GM19397 (cell line): ENCODE measurements around the gene KIAA1671.

Source experiments
- ATAC-seq: cut with Tn5 transposase; IDR thresholded peaks from one replicate; pipeline ENCODE4 v1.9.1; 2021; ENCODE audit warnings: mild to moderate bottlenecking, moderate library complexity; ENCODE audit not compliant: unreplicated experiment

The KIAA1671 gene

GRCh38 chr22:24977370-24978221 is 25.1 kb downstream of the KIAA1671 start:
- ATAC-seq, result no peak

- ATAC-seq, result no peak
These were observed 25.8 kb downstream of the KIAA1671 start for GRCh38 chr22:24978308-24978707.

- no peak for ATAC-seq
These were observed 28.6 kb downstream of the KIAA1671 start for GRCh38 chr22:24981066-24981465.

GRCh38 chr22:24981656-24982055 is 29.1 kb downstream of the KIAA1671 start:
- no peak for ATAC-seq

- no peak for ATAC-seq
These were observed 30.0 kb downstream of the KIAA1671 start for GRCh38 chr22:24982301-24983056.

GRCh38 chr22:24983151-24983550 is 30.6 kb downstream of the KIAA1671 start:
- no peak for ATAC-seq

GRCh38 chr22:24984122-24984521 is 31.6 kb downstream of the KIAA1671 start:
- no peak for ATAC-seq

GRCh38 chr22:24985826-24986214 is 33.3 kb downstream of the KIAA1671 start:
- ATAC-seq, result no peak

GRCh38 chr22:24986816-24987215 is 34.3 kb downstream of the KIAA1671 start:
- no peak for ATAC-seq

GRCh38 chr22:24989135-24989534 is 36.6 kb downstream of the KIAA1671 start:
- no peak for ATAC-seq

GRCh38 chr22:24989541-24989951 is 37.0 kb downstream of the KIAA1671 start:
- ATAC-seq, result no peak

GRCh38 chr22:24990344-24990905 is 37.9 kb downstream of the KIAA1671 start:
- no peak for ATAC-seq

GRCh38 chr22:24992946-24993345 is 40.4 kb downstream of the KIAA1671 start:
- ATAC-seq, result no peak

GRCh38 chr22:24994070-24994763 is 41.7 kb downstream of the KIAA1671 start:
- ATAC-seq, result no peak

- no peak for ATAC-seq
These were observed 43.2 kb downstream of the KIAA1671 start for GRCh38 chr22:24995649-24996180.

- no peak for ATAC-seq
These were observed 44.0 kb downstream of the KIAA1671 start for GRCh38 chr22:24996420-24996952.

- no peak for ATAC-seq
These were observed 44.5 kb downstream of the KIAA1671 start for GRCh38 chr22:24997023-24997422.

- ATAC-seq, result no peak
These were observed 48.2 kb downstream of the KIAA1671 start for GRCh38 chr22:25000686-25001085.

GRCh38 chr22:25002241-25002985 is 49.9 kb downstream of the KIAA1671 start:
- ATAC-seq, result no peak

- no peak for ATAC-seq
These were observed 53.8 kb downstream of the KIAA1671 start for GRCh38 chr22:25006354-25006753.
